K562 (cell line): ENCODE measurements around the gene ZNF280D. TPM values are rescaled to one million over a fixed set of nuclear protein-coding genes. Genes with fewer than 3 reads are reported as not detected.
"Not testable (repeated sequence)": the region's sequence is repeated elsewhere in the genome, so short reads cannot be mapped to it uniquely, and the experiment has no call there.

Experiments
- ATAC-seq: fragments of 200-7000 bp; cut with Tn5 transposase; 3 replicates; pipeline ENCODE4 v1.9.1; 2020; ENCODE audit warnings: moderate library complexity
- BruUV-seq: library from RNA; stranded (reverse); fragments of 400-500 nt; replicated peaks from 2 replicates; lab custom pipeline; 2021; lab: Mats Ljungman, UMichigan
- CTCF ChIA-PET: fragments of 300-600 bp; formaldehyde crosslinking; extraction: SDS; loops from one replicate; lab custom pipeline; 2021; ENCODE audit warnings: low intra/inter-chr PET ratio; lab: Yijun Ruan, JAX
- POLR2A ChIA-PET: fragments of 300-600, 350-650 bp; sonication (Branson Sonifier 250); formaldehyde crosslinking; extraction: SDS; loops from one replicate; lab custom pipeline; 2021; ENCODE audit warnings: antibody characterized with exemption, inconsistent platforms; lab: Yijun Ruan, JAX
- DNase-seq, 4 experiments: peaks; one replicate each; pipeline versions ENCODE4 v3.0.0 to v3.0.0-alpha.2; 2011 to 2018; ENCODE audit warnings: low spot score in 3 of 4, mixed read lengths in 3 of 4; ENCODE audit errors: extremely low read depth in 1 of 4
- FAIRE-seq: peaks from 2 replicates; lab custom pipeline; 2011; peaks lifted over from hg19 to GRCh38; lab: Jason Lieb, UNC
- H2AFZ ChIP-seq: 2 replicates; pipeline ENCODE4 v1.6.0; 2011; ENCODE audit warnings: low read depth, low read length, control low read depth, inconsistent platforms
- H3K27ac ChIP-seq: fragments of 200-600 bp; 3 replicates; pipeline ENCODE4 v1.8.0; 2011; ENCODE audit warnings: low read depth, mild to moderate bottlenecking, control low read depth, inconsistent platforms, low read length, moderate library complexity, mixed read lengths; ENCODE audit errors: extremely low read depth
- H3K27me3 ChIP-seq, 2 experiments: fragments of 300-600 bp in 1 of 2; 2 replicates in 1 of 2; 3 replicates in 1 of 2; pipeline versions ENCODE4 v1.6.0 to v1.8.0; 2011; ENCODE audit warnings: inconsistent platforms in 2 of 2, low read length in 2 of 2, mild to moderate bottlenecking in 1 of 2, mixed read lengths in 1 of 2, moderate library complexity in 1 of 2; ENCODE audit not compliant: control insufficient read depth in 2 of 2, insufficient read depth in 2 of 2
- H3K36me3 ChIP-seq: fragments of 300-600 bp; 3 replicates; pipeline ENCODE4 v1.8.0; 2011; ENCODE audit warnings: mild to moderate bottlenecking, low read length, inconsistent platforms; ENCODE audit not compliant: control insufficient read depth, insufficient read depth
- H3K4me1 ChIP-seq, 2 experiments: fragments of 200-600 bp in 1 of 2; replicated peaks in 1 of 2; 2 replicates in 1 of 2; 3 replicates in 1 of 2; pipeline versions ENCODE4 v1.5.1 to v1.8.0; 2011; ENCODE audit warnings: inconsistent platforms in 2 of 2, low read length in 2 of 2, mild to moderate bottlenecking in 1 of 2, mixed read lengths in 1 of 2, moderate library complexity in 1 of 2; ENCODE audit not compliant: control insufficient read depth in 2 of 2, insufficient read depth in 2 of 2
- H3K4me2 ChIP-seq: 2 replicates; pipeline ENCODE4 v1.6.1; 2011; ENCODE audit warnings: low read length, control low read depth, inconsistent platforms, mixed read lengths; ENCODE audit not compliant: insufficient read depth
- H3K4me3 ChIP-seq: fragments of 200-600 bp; sonication (generic), shearing (Covaris generic); 2 replicates; pipeline ENCODE4 v1.5.1; 2016; ENCODE audit warnings: control low read depth, inconsistent platforms
- H3K79me2 ChIP-seq: fragments of 200-600 bp; 3 replicates; pipeline ENCODE4 v1.8.0; 2011; ENCODE audit warnings: low read length, inconsistent platforms; ENCODE audit not compliant: control insufficient read depth, insufficient read depth
- H3K9ac ChIP-seq, 2 experiments: 2 replicates each; pipeline versions ENCODE4 v1.6.0 to v1.6.1; 2011; ENCODE audit warnings: low read depth in 2 of 2, low read length in 2 of 2, control low read depth in 1 of 2, inconsistent platforms in 1 of 2, mild to moderate bottlenecking in 1 of 2, mixed read lengths in 1 of 2; ENCODE audit not compliant: insufficient read depth in 1 of 2
- H3K9me1 ChIP-seq: one replicate; pipeline ENCODE4 v1.6.0; 2011; ENCODE audit warnings: inconsistent platforms, mild to moderate bottlenecking, low read length, moderate library complexity; ENCODE audit not compliant: control insufficient read depth, insufficient read depth
- H3K9me3 ChIP-seq: replicated peaks from 2 replicates; pipeline ENCODE4 v1.5.1; 2011; ENCODE audit warnings: low read depth, low read length, inconsistent platforms; ENCODE audit not compliant: control insufficient read depth, insufficient read depth
- H4K20me1 ChIP-seq: replicated peaks from 2 replicates; pipeline ENCODE4 v1.6.1; 2011; ENCODE audit warnings: low read length, inconsistent platforms, mixed read lengths; ENCODE audit not compliant: control insufficient read depth, insufficient read depth
- NFYB ChIP-seq: IDR thresholded peaks from 2 replicates; pipeline ENCODE4 v1.6.1; 2011; ENCODE audit warnings: mild to moderate bottlenecking, moderate library complexity; ENCODE audit not compliant: insufficient read length; ENCODE audit errors: extremely low read depth
- WGBS: fragments of 100-300 bp; shearing (Covaris generic); methylation state at CpG from one replicate; pipeline ENCODE4 v1.1.6; 2016; ENCODE audit warnings: low coverage, mixed read lengths; ENCODE audit not compliant: insufficient coverage; ENCODE audit errors: missing lambda C conversion rate; 5-methylcytosine and 5-hydroxymethylcytosine counted together
- in situ Hi-C: fragments of 300-500 bp; cut with MboI; formaldehyde crosslinking; loops from 4 replicates; pipeline ENCODE4 v1.15.0; 2018; ENCODE audit warnings: inconsistent platforms, mixed read lengths
- intact Hi-C: fragments of 100-400 bp; cut with micrococcal nuclease; formaldehyde crosslinking; loops from 2 replicates; pipeline ENCODE4 v1.14.2; 2022
- polyA plus RNA-seq, 8 experiments: library from polyadenylated mRNA; depleted of rRNA in 4 of 8; stranded (reverse) in 5 of 8; unstranded in 3 of 8; fragments of >200 nt; fragmentation: Nextera tagmentation in 2 of 8; fragmentation: Illumina TruSeq in 1 of 8; extraction: Ambion mirVana in 2 of 8; extraction: Trizol in 1 of 8; gene quantifications; 2 replicates each; pipeline versions ENCODE4 v1.2.1 to v1.2.3, GENCODE V29; 2011 to 2014; ENCODE audit warnings: inconsistent platforms in 1 of 8, missing spikeins in 1 of 8
- total RNA-seq, 7 experiments: library from RNA; depleted of rRNA in 6 of 7; stranded (reverse); fragments of >200 nt in 6 of 7; fragmentation: Illumina TruSeq in 2 of 7; extraction: Trizol in 2 of 7; gene quantifications; 2 replicates each; pipeline versions ENCODE4 v1.2.1 to v1.2.3, GENCODE V29; 2011 to 2021; ENCODE audit warnings: low replicate concordance in 1 of 7
- TF ChIP-seq, protein P1 (sequence below), 2 experiments: fragments of 200-800 bp in 1 of 2; sonication (Bioruptor generic) in 1 of 2; sonication (generic) in 1 of 2; formaldehyde crosslinking in 1 of 2; IDR thresholded peaks in 1 of 2; conservative IDR thresholded peaks in 1 of 2; 2 replicates each; pipeline versions ENCODE4 v1.5.0 to v1.6.1; 2016 to 2020; ENCODE audit warnings: missing compliant biosample characterization in 1 of 2, missing genetic modification characterization in 1 of 2, missing genetic modification reagents in 1 of 2

ZNF280D gene
- total and polyA plus RNA-seq, 9 of the 15 experiments (the other 6 are each of a cell fraction or from before 2014, with no cell fraction given): 8.3 to 21.8 (median 18.4) TPM

DNA sequence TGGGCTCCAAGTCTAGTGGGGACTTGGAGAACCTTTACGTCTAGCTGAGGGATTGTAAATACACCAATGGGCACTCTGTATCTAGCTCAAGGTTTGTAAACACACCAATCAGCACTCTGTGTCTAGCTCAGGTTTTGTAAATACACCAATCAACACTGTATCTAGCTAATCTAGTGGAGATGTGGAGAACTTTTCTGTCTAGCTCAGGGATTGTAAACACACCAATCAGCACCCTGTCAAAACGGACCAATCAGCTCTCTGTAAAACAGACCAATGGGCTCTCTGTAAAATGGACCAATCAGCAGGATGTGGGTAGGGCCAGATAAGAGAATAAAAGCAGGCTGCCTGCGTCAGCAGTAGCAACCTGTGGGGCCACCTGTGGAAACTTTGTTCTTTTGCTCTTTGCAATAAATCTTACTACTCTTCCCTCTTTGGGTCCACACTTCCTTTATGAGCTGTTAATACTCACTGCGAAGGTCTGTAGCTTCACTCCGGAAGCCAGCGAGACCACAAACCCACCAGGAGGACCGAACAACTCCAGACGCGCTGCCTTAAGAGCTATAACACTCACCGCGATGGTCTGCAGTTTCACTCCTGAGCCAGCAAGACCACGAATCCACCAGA, 46.9 kb upstream of the ZNF280D start:
- FAIRE-seq, in situ Hi-C loops, DNase-seq, BruUV-seq, H2AFZ ChIP-seq, CTCF ChIA-PET, H3K36me3 ChIP-seq, H3K9ac ChIP-seq, H3K79me2 ChIP-seq, H3K27me3 ChIP-seq, H4K20me1 ChIP-seq, H3K4me2 ChIP-seq, H3K27ac ChIP-seq, intact Hi-C loops, H3K9me1 ChIP-seq, ATAC-seq, H3K9me3 ChIP-seq, H3K4me3 ChIP-seq: not testable (repeated sequence)
- TF ChIP-seq NFYB: peak; percentile 55
- POLR2A ChIA-PET: interaction anchor here (1.4 kb wide), 1 partner anchor 20 kb away, joined by 3 read pairs; no protein-coding TSS in a partner anchor
- WGBS: 70% methylated on average over 9 of the region's 12 CpGs
- H3K4me1 ChIP-seq: peaks cover 0 to 18% of the 10 kb centered on the region in 2 experiments; a peak in 4 of 5 replicates

DNA sequence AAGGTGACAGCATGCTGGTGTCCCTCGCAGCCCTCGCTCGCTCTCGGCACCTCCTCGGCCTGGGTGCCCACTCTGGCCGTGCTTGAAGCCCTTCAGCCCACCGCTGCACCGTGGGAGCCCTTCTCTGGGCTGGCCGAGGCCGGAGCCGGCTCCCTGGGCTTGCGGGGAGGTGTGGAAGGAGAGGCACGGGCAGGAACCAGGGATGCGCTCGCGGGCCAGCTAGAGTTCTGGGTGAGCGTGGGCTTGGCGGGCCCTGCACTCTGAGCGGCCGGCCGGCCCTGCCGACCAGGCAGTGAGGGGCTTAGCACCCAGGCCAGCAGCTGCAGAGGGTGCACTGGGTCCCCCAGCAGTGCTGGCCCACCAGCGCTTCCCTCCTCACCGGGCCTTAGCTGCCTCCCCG, 46.1 kb upstream of the ZNF280D start:
- BruUV-seq, H3K79me2 ChIP-seq, in situ Hi-C loops, H2AFZ ChIP-seq, FAIRE-seq, H3K4me2 ChIP-seq, CTCF ChIA-PET, H3K9me3 ChIP-seq, H3K9me1 ChIP-seq, H3K36me3 ChIP-seq, H3K9ac ChIP-seq, H4K20me1 ChIP-seq, DNase-seq, H3K27ac ChIP-seq, intact Hi-C loops, H3K27me3 ChIP-seq, H3K4me3 ChIP-seq, ATAC-seq: not testable (repeated sequence)
- TF ChIP-seq, protein P1, sequence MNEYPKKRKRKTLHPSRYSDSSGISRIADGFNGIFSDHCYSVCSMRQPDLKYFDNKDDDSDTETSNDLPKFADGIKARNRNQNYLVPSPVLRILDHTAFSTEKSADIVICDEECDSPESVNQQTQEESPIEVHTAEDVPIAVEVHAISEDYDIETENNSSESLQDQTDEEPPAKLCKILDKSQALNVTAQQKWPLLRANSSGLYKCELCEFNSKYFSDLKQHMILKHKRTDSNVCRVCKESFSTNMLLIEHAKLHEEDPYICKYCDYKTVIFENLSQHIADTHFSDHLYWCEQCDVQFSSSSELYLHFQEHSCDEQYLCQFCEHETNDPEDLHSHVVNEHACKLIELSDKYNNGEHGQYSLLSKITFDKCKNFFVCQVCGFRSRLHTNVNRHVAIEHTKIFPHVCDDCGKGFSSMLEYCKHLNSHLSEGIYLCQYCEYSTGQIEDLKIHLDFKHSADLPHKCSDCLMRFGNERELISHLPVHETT (CRISPR knock-in tag; conservative IDR thresholded peaks at IDR 0.05 in 1 of 2, IDR thresholded peaks at IDR 0.05 in 1 of 2): peak in 1 of 2 experiments; percentile 72; a peak in 1 of 4 replicates
- POLR2A ChIA-PET: interaction anchor here (0.6 to 1.4 kb wide), 2 partner anchors 19 to 32 kb away, joined by 3 read pairs; no protein-coding TSS in a partner anchor
- H3K4me1 ChIP-seq: peaks cover 0 to 22% of the 10 kb centered on the region in 2 experiments; a peak in 4 of 5 replicates
- WGBS: 65% methylated on average over 20 of the region's 25 CpGs
